Left ventricle myocardium inferior (tissue), 1 donor: ENCODE results near the gene PACSIN1. TPM values are rescaled to one million over a fixed set of nuclear protein-coding genes. Genes with fewer than 3 reads are reported as not detected.

ENCODE experiments used
- DNase-seq: peaks from one replicate; pipeline ENCODE4 v3.0.0-alpha.2; 2020
- H3K27ac ChIP-seq: fragments of 200-600 bp; replicated peaks from 2 replicates; pipeline ENCODE4 v1.8.0; 2021
- H3K27me3 ChIP-seq: fragments of 200-600 bp; 2 replicates; pipeline ENCODE4 v1.8.0; 2021; ENCODE audit warnings: low read depth
- H3K36me3 ChIP-seq: fragments of 200-600 bp; 2 replicates; pipeline ENCODE4 v1.8.0; 2021
- H3K4me1 ChIP-seq: fragments of 200-600 bp; 2 replicates; pipeline ENCODE4 v1.8.0; 2021
- H3K4me3 ChIP-seq: fragments of 200-600 bp; 2 replicates; pipeline ENCODE4 v1.8.0; 2021; ENCODE audit warnings: mild to moderate bottlenecking, moderate library complexity
- H3K9me3 ChIP-seq: fragments of 200-600 bp; replicated peaks from 2 replicates; pipeline ENCODE4 v1.8.0; 2021
- intact Hi-C: fragments of 100-400 bp; cut with micrococcal nuclease; formaldehyde crosslinking; loops from one replicate; pipeline ENCODE4 v1.11.0; 2022
- total RNA-seq: library from RNA; stranded (reverse); fragmentation: NEBNext Ultra II Directional; extraction: Animal tissue kit (Norgen Biotek cat#: 25700); gene quantifications from one replicate; pipeline ENCODE4 v1.2.1, GENCODE V29; 2021
- TF ChIP-seq, protein P1 (sequence below): fragments of 200-600 bp; IDR thresholded peaks from 2 replicates; pipeline ENCODE4 v1.8.0; 2021; ENCODE audit warnings: antibody characterized with exemption, mild to moderate bottlenecking, borderline replicate concordance
- donor health status: DM: no; HTN: yes; CAD: no; lungs with severe emphysema.

Gene PACSIN1
- total RNA-seq, 1 donor from 2014 or later: 15.2 TPM

DNA sequence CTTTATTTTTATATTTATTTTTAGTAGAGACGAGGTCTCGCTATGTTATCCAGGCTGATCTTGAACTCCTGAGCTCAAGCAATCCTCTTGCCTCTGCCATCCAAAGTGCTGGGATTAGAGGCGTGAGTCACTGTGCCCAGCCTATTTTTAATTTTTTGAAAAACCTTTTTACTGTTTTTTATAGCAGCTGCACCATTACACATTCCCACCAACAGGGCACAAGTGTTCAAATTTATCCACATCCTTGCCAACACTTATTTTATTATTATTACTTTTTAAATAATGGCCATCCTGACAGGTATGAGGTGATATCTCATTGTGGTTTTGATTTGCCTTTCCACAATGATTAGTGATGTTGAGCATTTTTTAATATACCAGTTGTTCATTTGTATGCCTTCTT is 42.5 kb downstream of the PACSIN1 start:
- Histone ChIP-seq H3K36me3 (no peaks in the 10 kb centered on the region), H3K9me3 (peaks cover 15% of the 10 kb centered on the region), H3K27me3 (peaks cover 20% of the 10 kb centered on the region), H3K4me1 (no peaks in the 10 kb centered on the region), H3K27ac (no peak overlapping the region), H3K4me3 (no peak overlapping the region)
- TF ChIP-seq, protein P1, sequence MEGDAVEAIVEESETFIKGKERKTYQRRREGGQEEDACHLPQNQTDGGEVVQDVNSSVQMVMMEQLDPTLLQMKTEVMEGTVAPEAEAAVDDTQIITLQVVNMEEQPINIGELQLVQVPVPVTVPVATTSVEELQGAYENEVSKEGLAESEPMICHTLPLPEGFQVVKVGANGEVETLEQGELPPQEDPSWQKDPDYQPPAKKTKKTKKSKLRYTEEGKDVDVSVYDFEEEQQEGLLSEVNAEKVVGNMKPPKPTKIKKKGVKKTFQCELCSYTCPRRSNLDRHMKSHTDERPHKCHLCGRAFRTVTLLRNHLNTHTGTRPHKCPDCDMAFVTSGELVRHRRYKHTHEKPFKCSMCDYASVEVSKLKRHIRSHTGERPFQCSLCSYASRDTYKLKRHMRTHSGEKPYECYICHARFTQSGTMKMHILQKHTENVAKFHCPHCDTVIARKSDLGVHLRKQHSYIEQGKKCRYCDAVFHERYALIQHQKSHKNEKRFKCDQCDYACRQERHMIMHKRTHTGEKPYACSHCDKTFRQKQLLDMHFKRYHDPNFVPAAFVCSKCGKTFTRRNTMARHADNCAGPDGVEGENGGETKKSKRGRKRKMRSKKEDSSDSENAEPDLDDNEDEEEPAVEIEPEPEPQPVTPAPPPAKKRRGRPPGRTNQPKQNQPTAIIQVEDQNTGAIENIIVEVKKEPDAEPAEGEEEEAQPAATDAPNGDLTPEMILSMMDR: no peak
- no peak for DNase-seq
- intact Hi-C loops: no loop called here

DNA sequence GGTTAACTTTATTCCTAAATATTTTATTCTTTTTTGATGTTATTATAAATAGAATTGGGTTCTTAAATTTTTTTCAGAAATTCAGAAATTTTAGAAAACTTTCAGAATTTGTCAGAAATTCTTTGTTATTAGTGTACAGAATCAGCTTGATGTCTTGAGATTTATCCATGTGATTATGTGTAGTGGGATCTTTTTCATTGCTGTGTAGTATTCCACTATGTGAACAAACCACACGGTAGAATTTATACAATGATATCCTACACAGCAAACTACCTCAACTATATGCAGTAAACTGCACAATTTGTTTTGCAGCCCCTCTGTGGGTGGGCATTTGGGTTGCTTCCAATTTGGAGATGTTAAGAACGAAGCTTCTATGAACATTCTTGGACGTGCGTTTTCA is 43.9 kb downstream of the PACSIN1 start:
- H3K9me3 ChIP-seq: peaks cover 15% of the 10 kb centered on the region
- TF ChIP-seq, protein P1: no peak
- H3K27ac ChIP-seq: no peak overlapping the region
- H3K4me3 ChIP-seq: no peak overlapping the region
- no peaks in the 10 kb centered on the region for H3K4me1 ChIP-seq
- no peaks in the 10 kb centered on the region for H3K36me3 ChIP-seq
- DNase-seq: no peak
- peaks cover 29% of the 10 kb centered on the region for H3K27me3 ChIP-seq
- intact Hi-C loops: no loop called here

DNA sequence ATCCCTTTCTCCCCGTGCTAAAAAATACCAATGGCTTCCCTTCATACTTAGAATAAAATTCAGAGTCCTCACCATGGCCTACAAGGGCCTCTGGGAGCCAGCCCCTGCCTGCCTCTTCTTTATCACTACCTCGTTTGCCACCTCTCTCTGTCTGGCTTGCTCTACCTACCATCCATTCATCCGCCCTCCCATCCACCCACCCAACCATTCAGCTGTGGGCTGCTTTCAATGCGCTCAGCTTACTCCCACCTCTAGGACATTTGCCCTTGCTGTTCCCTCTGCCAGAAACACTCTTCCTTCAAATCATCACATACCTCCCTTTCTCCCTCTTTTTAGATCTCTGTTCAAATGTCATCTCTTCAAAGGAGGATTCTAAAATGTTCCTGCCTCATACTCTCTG is 44.4 kb downstream of the PACSIN1 start:
- H3K27me3 ChIP-seq: peaks cover 34% of the 10 kb centered on the region
- H3K4me1 ChIP-seq: no peaks in the 10 kb centered on the region
- no peak overlapping the region for H3K27ac ChIP-seq
- no peak overlapping the region for H3K4me3 ChIP-seq
- TF ChIP-seq, protein P1: no peak
- peak; percentile 2 for DNase-seq
- intact Hi-C loops: no loop called here
- H3K9me3 ChIP-seq: peaks cover 15% of the 10 kb centered on the region
- H3K36me3 ChIP-seq: no peaks in the 10 kb centered on the region

DNA sequence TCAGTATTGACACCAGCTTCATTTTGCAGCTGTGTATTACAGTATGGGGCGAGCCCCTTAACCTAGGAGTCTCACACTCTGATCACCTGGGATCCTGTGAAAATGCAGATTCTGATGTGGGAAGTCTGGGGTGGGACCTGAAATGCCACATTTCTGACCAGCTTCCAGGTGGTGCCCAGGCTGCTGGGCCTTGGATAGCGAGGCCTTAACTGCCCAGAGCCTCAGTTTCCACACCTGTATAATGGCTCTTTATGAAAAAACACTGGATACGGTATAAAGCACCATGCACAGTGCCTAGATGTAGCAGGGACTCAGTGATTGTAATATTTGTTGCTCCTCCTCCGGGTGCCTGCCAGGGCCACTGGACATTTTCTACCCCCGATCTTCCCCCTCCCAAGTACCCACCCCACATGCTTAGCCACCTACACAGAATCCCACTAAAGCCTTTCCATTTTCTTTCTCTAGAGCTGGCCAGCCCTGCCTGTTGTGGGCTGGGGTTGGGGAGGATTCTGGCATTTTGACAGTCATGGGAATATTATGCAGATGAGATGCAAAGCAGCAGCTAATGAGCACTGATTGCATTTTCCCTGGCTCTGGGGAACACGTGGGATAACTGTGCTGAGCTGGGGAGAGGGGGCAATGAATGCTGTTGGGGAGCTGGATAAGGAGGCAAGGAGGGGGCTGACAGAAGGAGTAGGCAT is 45.5 kb downstream of the PACSIN1 start:
- intact Hi-C loops: no loop called here
- no peak for DNase-seq
- TF ChIP-seq, protein P1: no peak
- Histone ChIP-seq H3K27me3 (peaks cover 45% of the 10 kb centered on the region), H3K4me3 (no peak overlapping the region), H3K4me1 (no peaks in the 10 kb centered on the region), H3K36me3 (no peaks in the 10 kb centered on the region), H3K27ac (no peak overlapping the region), H3K9me3 (peaks cover 15% of the 10 kb centered on the region)

DNA sequence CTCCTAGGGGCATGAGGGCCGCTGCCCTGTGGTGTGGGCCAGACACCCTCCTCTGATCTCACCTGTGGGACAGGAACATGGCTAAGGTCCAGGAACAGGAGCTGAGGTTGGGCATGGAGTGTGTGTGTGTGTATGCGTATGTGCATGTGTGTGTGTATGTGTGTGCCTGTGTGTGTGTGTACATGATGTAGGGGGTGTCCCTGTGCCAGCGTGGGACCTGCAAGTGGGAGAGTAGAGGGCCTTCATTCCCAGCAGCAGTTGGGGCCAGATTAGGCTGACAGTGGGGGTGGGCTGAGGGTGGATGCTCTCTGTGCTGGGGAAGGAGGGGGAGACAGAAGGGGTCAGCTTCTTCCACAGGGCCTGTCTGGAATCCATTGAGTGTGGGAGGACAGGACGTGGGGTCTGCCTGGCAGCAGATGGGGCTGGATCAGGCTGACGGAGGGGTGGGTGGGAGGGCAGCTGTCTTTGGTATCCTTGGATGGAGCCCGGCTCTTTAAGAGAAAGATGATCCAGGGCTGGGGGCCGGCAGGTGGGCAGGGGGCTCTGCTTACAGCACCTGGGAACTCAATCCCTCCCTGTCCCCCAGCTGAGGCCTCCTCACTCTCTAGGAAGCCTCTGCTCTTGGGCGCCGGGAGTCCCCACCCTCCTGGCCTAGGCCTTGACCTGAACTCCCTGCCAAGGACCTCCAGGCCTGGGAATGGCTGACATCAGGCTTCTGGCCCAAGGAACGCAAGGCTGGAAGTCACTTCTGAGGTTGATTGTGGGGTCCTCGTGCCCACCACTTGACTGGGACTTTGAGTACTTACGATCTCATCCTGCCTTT is 46.2 kb downstream of the PACSIN1 start:
- Histone ChIP-seq H3K27me3 (peaks cover 53% of the 10 kb centered on the region), H3K4me1 (no peaks in the 10 kb centered on the region), H3K4me3 (no peak overlapping the region), H3K27ac (no peak overlapping the region), H3K36me3 (no peaks in the 10 kb centered on the region), H3K9me3 (peaks cover 15% of the 10 kb centered on the region)
- DNase-seq: peak; percentile 7
- intact Hi-C loops: no loop called here
- TF ChIP-seq, protein P1: no peak
